ENCODE data around the gene BEND7. TPM values are rescaled to one million over a fixed set of nuclear protein-coding genes. Genes with fewer than 3 reads are reported as not detected.
"Not testable (repeated sequence)": the region's sequence is repeated elsewhere in the genome, so short reads cannot be mapped to it uniquely, and the experiment has no call there.

The BEND7 gene
- total RNA-seq, 6 experiments from 2014 or later: 0.14 to 2.0 (median 0.49) TPM

GRCh38 chr10:13542533-13542932 is 13.7 kb upstream of the BEND7 start:
- H3K4me3 Mint-ChIP-seq: no peak overlapping the region

GRCh38 chr10:13537985-13538384 is 9.2 kb upstream of the BEND7 start:
- H3K4me3 Mint-ChIP-seq; DNase-seq; H3K36me3 Mint-ChIP-seq (ENCODE audit: low read depth); H3K27ac Mint-ChIP-seq; H3K4me1 Mint-ChIP-seq (ENCODE audit: low read depth); H3K9me3 Mint-ChIP-seq: not testable (repeated sequence)
- H3K27me3 Mint-ChIP-seq (ENCODE audit: insufficient read depth): peaks cover 41% of the 10 kb centered on the region

More at GRCh38 chr10:13542533-13542932, 13.7 kb upstream of the BEND7 start:
- Mint-ChIP-seq H3K27ac (no peak overlapping the region), H3K9me3 (no peaks in the 10 kb centered on the region), H3K36me3 (ENCODE audit: low read depth) (no peaks in the 10 kb centered on the region), H3K27me3 (ENCODE audit: insufficient read depth) (peaks cover 47% of the 10 kb centered on the region), H3K4me1 (ENCODE audit: low read depth) (no peaks in the 10 kb centered on the region)
- TF ChIP-seq CTCF (IDR thresholded peaks at IDR 0.05): no peak
- no peak for DNase-seq

GRCh38 chr10:13536674-13537366 is 8.0 kb upstream of the BEND7 start:
- peak; percentile 11 for DNase-seq

GRCh38 chr10:13535346-13535745 is 6.5 kb upstream of the BEND7 start:
- no peak for TF ChIP-seq CTCF (IDR thresholded peaks at IDR 0.05)

More at GRCh38 chr10:13536674-13537366, 8.0 kb upstream of the BEND7 start:
- peaks cover 4% of the 10 kb centered on the region; the same call in 1 of the 2 replicates for H3K9me3 Mint-ChIP-seq
- H3K27ac Mint-ChIP-seq: no peak overlapping the region
- no peaks in the 10 kb centered on the region for H3K4me1 Mint-ChIP-seq (ENCODE audit: low read depth)
- peak; percentile 73 for TF ChIP-seq CTCF (IDR thresholded peaks at IDR 0.05)
- H3K36me3 Mint-ChIP-seq (ENCODE audit: low read depth): peaks cover 5% of the 10 kb centered on the region; the same call in 1 of the 2 replicates
- H3K27me3 Mint-ChIP-seq (ENCODE audit: insufficient read depth): peaks cover 38% of the 10 kb centered on the region
- H3K4me3 Mint-ChIP-seq: no peak overlapping the region

GRCh38 chr10:13529714-13529973 is 830 bp upstream of the BEND7 start:
- no peaks in the 10 kb centered on the region for H3K9me3 Mint-ChIP-seq
- peaks cover 7% of the 10 kb centered on the region; the same call in 1 of the 2 replicates for H3K36me3 Mint-ChIP-seq (ENCODE audit: low read depth)
- peaks cover 31% of the 10 kb centered on the region for H3K27me3 Mint-ChIP-seq (ENCODE audit: insufficient read depth)
- 0 out of 2 replicates have a peak overlapping the region, but pooled peaks have one; percentile 47 for H3K4me3 Mint-ChIP-seq
- DNase-seq: no peak
- no peak for TF ChIP-seq CTCF (IDR thresholded peaks at IDR 0.05)
- H3K27ac Mint-ChIP-seq: no peak overlapping the region
- peaks cover 18% of the 10 kb centered on the region for H3K4me1 Mint-ChIP-seq (ENCODE audit: low read depth)

More at GRCh38 chr10:13535346-13535745, 6.5 kb upstream of the BEND7 start:
- DNase-seq: no peak
- H3K27ac Mint-ChIP-seq: no peak overlapping the region
- H3K4me1 Mint-ChIP-seq (ENCODE audit: low read depth): no peaks in the 10 kb centered on the region
- peaks cover 4% of the 10 kb centered on the region; the same call in 1 of the 2 replicates for H3K9me3 Mint-ChIP-seq
- H3K36me3 Mint-ChIP-seq (ENCODE audit: low read depth): peaks cover 5% of the 10 kb centered on the region; the same call in 1 of the 2 replicates
- no peak overlapping the region for H3K4me3 Mint-ChIP-seq
- peaks cover 30% of the 10 kb centered on the region for H3K27me3 Mint-ChIP-seq (ENCODE audit: insufficient read depth)

GRCh38 chr10:13528123-13528874 is 515 bp downstream of the BEND7 start:
- H3K9me3 Mint-ChIP-seq: no peaks in the 10 kb centered on the region
- DNase-seq: no peak
- peaks cover 26% of the 10 kb centered on the region for H3K27me3 Mint-ChIP-seq (ENCODE audit: insufficient read depth)
- peaks cover 7% of the 10 kb centered on the region; the same call in 1 of the 2 replicates for H3K36me3 Mint-ChIP-seq (ENCODE audit: low read depth)
- H3K4me1 Mint-ChIP-seq (ENCODE audit: low read depth): peaks cover 18% of the 10 kb centered on the region
- H3K4me3 Mint-ChIP-seq: peak overlapping the region; percentile 74
- H3K27ac Mint-ChIP-seq: no peak overlapping the region
- no peak for TF ChIP-seq CTCF (IDR thresholded peaks at IDR 0.05)
